Measurements from ENCODE around the gene C1QTNF1. TPM values are rescaled to one million over a fixed set of nuclear protein-coding genes. Genes with fewer than 3 reads are reported as not detected.

Gene C1QTNF1
- total RNA-seq, 2 donors from 2014 or later: 10.4 to 12.1 TPM

DNA sequence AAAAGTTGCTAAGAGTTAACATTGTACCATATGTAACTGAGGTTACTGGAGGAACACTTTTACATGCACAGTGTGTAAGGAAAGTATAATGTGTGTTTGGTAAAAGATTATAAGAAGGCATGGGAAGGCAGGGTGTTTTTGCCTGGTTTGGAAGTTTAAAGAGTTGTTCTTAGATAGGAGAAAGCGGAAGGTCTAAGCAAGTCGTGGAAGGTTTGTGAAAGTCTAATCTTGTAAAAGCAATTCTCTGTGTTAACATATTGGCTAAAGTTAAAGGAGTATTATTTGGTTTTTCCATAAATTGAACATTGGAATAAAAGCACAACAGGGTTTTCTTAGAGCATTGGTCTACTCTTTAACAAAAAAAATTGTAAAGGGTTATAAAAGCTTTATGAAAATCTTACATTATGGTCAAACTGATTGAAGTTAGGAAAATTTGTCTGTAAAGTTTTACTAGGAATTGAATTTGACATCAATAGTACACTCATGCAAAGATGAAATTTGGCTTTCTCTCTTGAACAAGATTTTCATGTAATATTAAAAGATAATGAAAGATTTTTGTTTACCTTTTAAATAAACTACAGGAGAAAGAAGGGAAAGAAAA lies 9.7 kb upstream of the C1QTNF1 start:
- no peaks in the 10 kb centered on the region for H3K9me3 ChIP-seq
- TF ChIP-seq, protein P1, sequence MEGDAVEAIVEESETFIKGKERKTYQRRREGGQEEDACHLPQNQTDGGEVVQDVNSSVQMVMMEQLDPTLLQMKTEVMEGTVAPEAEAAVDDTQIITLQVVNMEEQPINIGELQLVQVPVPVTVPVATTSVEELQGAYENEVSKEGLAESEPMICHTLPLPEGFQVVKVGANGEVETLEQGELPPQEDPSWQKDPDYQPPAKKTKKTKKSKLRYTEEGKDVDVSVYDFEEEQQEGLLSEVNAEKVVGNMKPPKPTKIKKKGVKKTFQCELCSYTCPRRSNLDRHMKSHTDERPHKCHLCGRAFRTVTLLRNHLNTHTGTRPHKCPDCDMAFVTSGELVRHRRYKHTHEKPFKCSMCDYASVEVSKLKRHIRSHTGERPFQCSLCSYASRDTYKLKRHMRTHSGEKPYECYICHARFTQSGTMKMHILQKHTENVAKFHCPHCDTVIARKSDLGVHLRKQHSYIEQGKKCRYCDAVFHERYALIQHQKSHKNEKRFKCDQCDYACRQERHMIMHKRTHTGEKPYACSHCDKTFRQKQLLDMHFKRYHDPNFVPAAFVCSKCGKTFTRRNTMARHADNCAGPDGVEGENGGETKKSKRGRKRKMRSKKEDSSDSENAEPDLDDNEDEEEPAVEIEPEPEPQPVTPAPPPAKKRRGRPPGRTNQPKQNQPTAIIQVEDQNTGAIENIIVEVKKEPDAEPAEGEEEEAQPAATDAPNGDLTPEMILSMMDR (IDR thresholded peaks at IDR 0.05): no peak
- intact Hi-C loops (cut with DNase I): no loop called here
- no peak overlapping the region for H3K27ac ChIP-seq
- no peaks in the 10 kb centered on the region for H3K27me3 ChIP-seq
- H3K4me3 ChIP-seq: no peak overlapping the region
- no peak for DNase-seq
- H3K9ac ChIP-seq (ENCODE audit: low read depth in 2 of 2, low read length in 2 of 2): no peak overlapping the region
- no peaks in the 10 kb centered on the region for H3K4me1 ChIP-seq
- H3K36me3 ChIP-seq: no peaks in the 10 kb centered on the region

DNA sequence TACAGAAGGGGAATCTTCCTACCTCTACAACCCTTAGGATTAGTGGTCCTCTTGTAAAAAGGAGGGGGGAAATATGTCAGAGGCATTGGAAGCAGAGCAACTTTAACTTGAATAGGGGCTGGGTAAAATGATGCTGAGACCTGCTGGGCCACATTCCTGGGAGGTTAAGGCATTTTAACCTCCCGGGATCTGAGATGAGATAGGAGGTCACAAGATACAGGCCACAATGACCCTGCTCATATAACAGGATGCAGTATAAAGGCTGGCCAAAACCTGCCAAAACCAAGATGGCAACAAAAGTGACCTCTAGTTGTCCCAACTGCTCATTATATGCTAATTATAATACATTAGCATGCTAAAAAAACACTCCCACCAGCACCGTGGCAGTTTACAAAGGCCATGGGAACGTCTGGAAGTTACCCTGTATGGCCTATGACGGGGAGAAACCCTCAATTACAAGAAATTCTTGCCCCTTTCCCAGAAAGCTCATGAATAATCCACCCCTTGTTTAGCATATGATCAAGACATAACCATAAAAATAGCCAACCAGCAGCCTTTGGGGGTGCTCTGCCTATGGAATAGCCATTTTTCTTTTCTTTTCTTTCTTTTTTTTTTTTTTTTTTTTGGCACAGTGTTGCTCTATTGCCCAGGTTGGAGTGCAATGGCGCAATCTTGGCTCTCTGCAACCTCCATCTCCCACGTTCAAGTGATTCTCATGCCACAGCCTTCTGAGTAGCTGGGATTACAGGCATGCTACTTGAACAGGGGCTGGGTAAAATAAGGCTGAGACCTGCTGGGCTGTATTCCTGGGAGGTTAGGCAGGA lies 6.2 kb upstream of the C1QTNF1 start:
- H3K27ac ChIP-seq: no peak overlapping the region
- TF ChIP-seq, protein P1 (IDR thresholded peaks at IDR 0.05): no peak
- no peak for DNase-seq

DNA sequence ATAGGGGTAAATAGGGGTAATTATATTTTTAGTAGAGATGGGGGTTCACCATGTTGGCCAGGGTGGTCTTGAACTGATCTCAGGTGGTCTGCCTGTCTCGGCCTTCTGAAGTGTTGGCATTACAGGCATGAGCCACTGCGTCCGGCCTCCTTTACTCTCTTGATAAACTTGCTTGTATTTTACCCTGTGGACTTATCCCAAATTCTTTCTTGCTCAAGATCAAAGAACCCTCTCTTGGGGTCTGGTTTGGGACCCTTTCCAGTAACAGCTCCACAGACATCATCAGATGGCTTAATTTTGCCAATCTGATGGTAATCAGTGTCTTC lies 5.6 kb upstream of the C1QTNF1 start:
- TF ChIP-seq, protein P1 (IDR thresholded peaks at IDR 0.05): no peak
- Histone ChIP-seq H3K27ac (no peak overlapping the region), H3K9me3 (no peaks in the 10 kb centered on the region), H3K4me1 (peaks cover 22% of the 10 kb centered on the region), H3K27me3 (no peaks in the 10 kb centered on the region), H3K36me3 (no peaks in the 10 kb centered on the region), H3K9ac (ENCODE audit: low read depth in 2 of 2, low read length in 2 of 2) (no peak overlapping the region), H3K4me3 (no peak overlapping the region)
- intact Hi-C loops (cut with DNase I): no loop called here
- DNase-seq: no peak

More for the DNA sequence above, 6.2 kb upstream of the C1QTNF1 start:
- H3K4me3 ChIP-seq: no peak overlapping the region
- H3K27me3 ChIP-seq: no peaks in the 10 kb centered on the region
- no peaks in the 10 kb centered on the region for H3K36me3 ChIP-seq
- peaks cover 21% of the 10 kb centered on the region for H3K4me1 ChIP-seq
- H3K9me3 ChIP-seq: no peaks in the 10 kb centered on the region
- intact Hi-C loops (cut with DNase I): no loop called here
- no peak overlapping the region for H3K9ac ChIP-seq (ENCODE audit: low read depth in 2 of 2, low read length in 2 of 2)

DNA sequence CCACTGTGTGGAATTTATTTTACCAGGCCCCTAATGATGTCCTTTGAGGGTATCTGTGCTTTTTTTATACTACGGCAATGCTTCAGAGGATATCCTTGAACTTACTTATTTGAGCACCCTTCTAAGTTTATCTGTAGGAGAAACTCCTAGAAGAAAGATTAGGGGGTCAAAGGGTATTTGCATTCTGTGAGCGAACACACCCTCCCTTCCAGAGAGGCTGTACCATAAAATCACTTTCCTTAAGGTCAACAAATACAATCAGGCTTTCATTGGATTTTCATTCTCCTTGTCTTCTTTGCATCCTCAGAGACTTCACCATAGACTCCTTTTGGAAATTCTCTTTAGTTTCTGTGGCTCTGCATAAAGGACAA lies 4.7 kb upstream of the C1QTNF1 start:
- DNase-seq: no peak
- Histone ChIP-seq H3K4me1 (peaks cover 22% of the 10 kb centered on the region), H3K4me3 (no peak overlapping the region), H3K27ac (peak overlapping the region; percentile 73), H3K36me3 (no peaks in the 10 kb centered on the region), H3K9ac (ENCODE audit: low read depth in 2 of 2, low read length in 2 of 2) (peak overlapping the region in 1 of 2 donors; percentile 46), H3K27me3 (no peaks in the 10 kb centered on the region), H3K9me3 (no peaks in the 10 kb centered on the region)
- TF ChIP-seq, protein P1 (IDR thresholded peaks at IDR 0.05): no peak
- intact Hi-C loops (cut with DNase I): no loop called here

DNA sequence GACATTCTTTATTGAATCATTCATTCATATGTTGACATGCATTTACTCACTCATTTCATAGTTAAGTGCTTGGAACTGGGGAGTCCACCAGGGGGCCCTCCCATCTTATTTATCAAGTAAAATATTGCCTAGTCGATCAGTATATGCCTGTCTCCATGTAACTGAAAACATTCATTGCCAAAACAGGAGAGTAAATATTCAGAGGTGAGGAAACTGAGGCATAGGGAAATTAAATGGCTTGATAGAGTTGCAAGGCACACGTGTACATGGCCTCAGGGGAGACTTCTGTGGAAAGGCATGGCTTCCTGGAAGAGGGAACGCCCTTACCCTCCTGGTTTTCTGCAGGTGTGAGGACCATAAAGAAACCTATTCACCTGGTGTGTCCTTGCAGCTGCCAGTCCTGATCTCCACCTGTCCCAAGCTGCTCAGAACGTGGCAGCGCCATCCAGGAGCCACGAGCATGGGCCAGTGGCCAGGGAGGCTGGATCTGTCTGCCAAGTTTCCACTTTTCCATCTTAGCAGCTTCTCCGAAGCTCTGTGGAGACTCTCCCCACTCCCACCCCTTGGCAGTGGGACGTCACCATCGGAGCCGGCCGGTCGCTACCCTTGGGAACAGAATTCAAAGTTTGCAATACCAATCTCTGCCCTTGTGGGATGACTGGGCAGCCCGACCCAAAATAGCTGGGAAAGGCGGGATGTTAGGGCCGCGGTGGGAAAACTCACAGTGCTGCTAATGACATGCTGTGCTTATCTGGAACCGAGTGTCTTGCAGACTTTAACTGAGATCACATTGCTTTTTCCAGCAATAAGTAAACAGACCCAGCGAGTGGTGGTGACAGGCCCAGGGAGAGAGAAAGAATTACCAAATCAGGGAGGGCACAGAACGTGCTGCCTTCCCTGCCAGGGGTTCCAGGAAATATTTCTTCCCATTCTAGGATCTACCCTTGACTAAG lies 4.1 kb upstream of the C1QTNF1 start:
- Histone ChIP-seq H3K9me3 (no peaks in the 10 kb centered on the region), H3K4me3 (no peak overlapping the region), H3K36me3 (no peaks in the 10 kb centered on the region), H3K27me3 (no peaks in the 10 kb centered on the region), H3K9ac (ENCODE audit: low read depth in 2 of 2, low read length in 2 of 2) (peak overlapping the region in 1 of 2 donors; percentile 46), H3K27ac (peak overlapping the region; percentile 73), H3K4me1 (peaks cover 28% of the 10 kb centered on the region)
- intact Hi-C loops (cut with DNase I): no loop called here
- TF ChIP-seq, protein P1 (IDR thresholded peaks at IDR 0.05): peak; percentile 65
- peak; percentile 82 for DNase-seq
